GM19035 (cell line): ENCODE measurements around the gene ACTG1.

Source experiments
- ATAC-seq: cut with Tn5 transposase; IDR thresholded peaks from one replicate; pipeline ENCODE4 v1.9.1; 2021; ENCODE audit not compliant: unreplicated experiment

Gene ACTG1

GRCh38 chr17:81468111-81468769 is 44.4 kb downstream of the ACTG1 start:
- no peak for ATAC-seq

- ATAC-seq: no peak
Observed at GRCh38 chr17:81466564-81467472, 45.8 kb downstream of the ACTG1 start.

GRCh38 chr17:81465910-81466309 is 46.7 kb downstream of the ACTG1 start:
- ATAC-seq: no peak

GRCh38 chr17:81464586-81464985 is 48.0 kb downstream of the ACTG1 start:
- ATAC-seq: no peak

- no peak for ATAC-seq
Observed at GRCh38 chr17:81463506-81463905, 49.1 kb downstream of the ACTG1 start.

- no peak for ATAC-seq
Observed at GRCh38 chr17:81462506-81463125, 50.0 kb downstream of the ACTG1 start.

- ATAC-seq: no peak
Observed at GRCh38 chr17:81461607-81462500, 50.7 kb downstream of the ACTG1 start.

GRCh38 chr17:81460856-81461460 is 51.6 kb downstream of the ACTG1 start:
- no peak for ATAC-seq
